ENCODE results near the gene FADS1.

GRCh38 chr11:61828629-61829407 lies 12.0 kb upstream of the FADS1 start:
- TF ChIP-seq CTCF (IDR thresholded peaks at IDR 0.05) (peak in 2 of 6 experiments; percentile 24 to 34), POLR2A (IDR thresholded peaks at IDR 0.05) (no peak)

Measured in esophagus squamous epithelium (tissue), 4 donors.